Measurements from ENCODE around the gene PLXDC2. TPM values are rescaled to one million over a fixed set of nuclear protein-coding genes. Genes with fewer than 3 reads are reported as not detected.
A peak's percentile ranks its signal among the peaks of the same experiment; 100 is the strongest.

Gene PLXDC2
- total RNA-seq, 8 experiments from 2014 or later, result 3.7 to 129 (median 7.6) TPM

- peak overlapping the region; percentile 53 to 96 (median 67) for H3K4me3 ChIP-seq
- 0 to 33% (median 8%) methylated on average over 1 of the region's 1 CpG; no CpG with 5 or more reads in 5 of the 10 experiments for WGBS, 10 experiments
- ATAC-seq (replicated peaks in 6 of 8), result no peak
- H3K4me1 ChIP-seq (replicated peaks in 1 of 2), result peaks cover 0 to 9% of the 10 kb centered on the region in 2 donors
- in situ Hi-C loops (cut with MboI; ENCODE audit: low pct_unique_long_range_greater_than_20kb in 2 of 9, low sequenced_read_pairs in 9 of 9, unreplicated experiment in 9 of 9), result loop anchor here in 4 of 9 experiments (25.0 kb wide), 3 partner anchors 943 to 1132 kb away; no protein-coding TSS in a partner anchor
- no peak overlapping the region for H3K27ac ChIP-seq
These were observed 2.6 kb downstream of the PLXDC2 start for GRCh38 chr10:19818876-19819275.

DNA sequence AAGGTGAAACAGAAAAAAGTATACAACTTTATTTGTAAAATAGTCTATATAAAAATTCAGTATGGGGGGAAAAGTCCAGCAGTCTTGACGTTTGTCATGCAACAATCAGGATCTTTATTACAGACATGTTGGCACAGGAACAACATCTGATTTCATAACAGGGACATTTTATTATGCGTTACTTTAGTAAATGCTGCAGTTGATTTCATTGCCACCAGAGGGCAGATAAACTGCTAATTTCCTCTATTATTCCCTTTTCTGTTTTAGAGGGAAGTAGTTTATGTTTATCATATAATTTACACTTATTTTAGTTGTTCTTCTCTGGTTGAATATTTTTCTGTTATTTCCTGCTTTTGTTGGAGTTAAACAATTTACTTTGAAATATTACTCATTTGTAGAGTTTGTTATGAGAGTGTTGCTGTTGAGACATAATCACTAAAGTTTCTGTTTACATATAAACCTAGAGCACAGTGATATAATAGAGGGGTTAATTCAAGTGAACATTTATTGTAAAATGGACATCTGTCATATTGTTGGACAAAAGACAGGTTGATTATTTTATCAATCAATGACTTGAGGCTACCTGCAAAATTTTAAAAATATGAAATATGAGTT, 3.3 kb downstream of the PLXDC2 start:
- 0 to 11% (median 0%) methylated on average over 1 to 2 of the region's 2 CpGs for WGBS, 10 experiments
- peaks cover 0 to 9% of the 10 kb centered on the region in 2 donors for H3K4me1 ChIP-seq (replicated peaks in 1 of 2)
- in situ Hi-C loops (cut with MboI; ENCODE audit: low pct_unique_long_range_greater_than_20kb in 2 of 9, low sequenced_read_pairs in 9 of 9, unreplicated experiment in 9 of 9), result loop anchor here in 4 of 9 experiments (25.0 kb wide), 3 partner anchors 943 to 1132 kb away; no protein-coding TSS in a partner anchor
- H3K27ac ChIP-seq, result no peak overlapping the region
- peak overlapping the region in 4 of 5 donors; percentile 5 to 96 (median 60) for H3K4me3 ChIP-seq
- no peak for ATAC-seq (replicated peaks in 6 of 8)

- Histone ChIP-seq H3K4me3 (no peak overlapping the region), H3K27ac (no peak overlapping the region), H3K4me1 (replicated peaks in 1 of 2) (peaks cover 3 to 14% of the 10 kb centered on the region in 2 donors)
- 29 to 100% (median 86%) methylated on average over 1 to 5 of the region's 5 CpGs for WGBS, 10 experiments
- in situ Hi-C loops (cut with MboI; ENCODE audit: low pct_unique_long_range_greater_than_20kb in 2 of 9, low sequenced_read_pairs in 9 of 9, unreplicated experiment in 9 of 9), result loop anchor here in 4 of 9 experiments (25.0 kb wide), 3 partner anchors 938 to 1137 kb away; no protein-coding TSS in a partner anchor
- ATAC-seq (replicated peaks in 6 of 8), result peak in 1 of 8 experiments; percentile 12
These were observed 8.4 kb downstream of the PLXDC2 start for GRCh38 chr10:19824381-19825342.

DNA sequence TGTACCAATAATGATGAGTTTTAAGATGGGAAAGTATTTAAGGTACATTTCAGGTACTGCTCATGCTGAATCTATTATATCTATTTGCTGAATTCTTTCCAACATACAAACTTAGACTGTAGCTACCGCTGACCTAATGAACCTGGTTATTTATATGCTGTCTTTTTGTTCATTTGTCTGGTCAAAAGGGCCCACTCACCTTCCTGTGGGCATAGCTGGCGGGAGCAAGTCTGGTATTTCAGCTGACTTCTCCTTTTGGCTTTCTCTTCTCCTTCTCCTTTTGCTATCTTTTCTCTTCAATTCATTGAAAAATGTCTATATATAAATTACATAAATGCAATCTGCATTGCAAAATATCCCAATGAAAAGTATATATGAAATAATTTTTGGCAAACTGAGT, 9.5 kb downstream of the PLXDC2 start:
- no peak overlapping the region for H3K4me3 ChIP-seq
- in situ Hi-C loops (cut with MboI; ENCODE audit: low pct_unique_long_range_greater_than_20kb in 2 of 9, low sequenced_read_pairs in 9 of 9, unreplicated experiment in 9 of 9), result no loop called here
- peaks cover 3 to 14% of the 10 kb centered on the region in 2 donors for H3K4me1 ChIP-seq (replicated peaks in 1 of 2)
- no peak for ATAC-seq (replicated peaks in 6 of 8)
- 54 to 100% (median 100%) methylated on average over 1 to 2 of the region's 2 CpGs; no CpG with 5 or more reads in 3 of the 10 experiments for WGBS, 10 experiments
- no peak overlapping the region for H3K27ac ChIP-seq

- Histone ChIP-seq H3K4me3 (no peak overlapping the region), H3K27ac (no peak overlapping the region), H3K4me1 (replicated peaks in 1 of 2) (peaks cover 3 to 14% of the 10 kb centered on the region in 2 donors)
- in situ Hi-C loops (cut with MboI; ENCODE audit: low pct_unique_long_range_greater_than_20kb in 2 of 9, low sequenced_read_pairs in 9 of 9, unreplicated experiment in 9 of 9), result no loop called here
- ATAC-seq (replicated peaks in 6 of 8), result peak in 2 of 8 experiments; percentile 45 to 57
- 0 to 95% (median 83%) methylated on average over 3 to 4 of the region's 4 CpGs for WGBS, 10 experiments
These were observed 10.5 kb downstream of the PLXDC2 start for GRCh38 chr10:19826712-19827111.

- Histone ChIP-seq H3K4me3 (no peak overlapping the region), H3K4me1 (replicated peaks in 1 of 2) (peaks cover 9 to 16% of the 10 kb centered on the region in 2 donors), H3K27ac (no peak overlapping the region)
- ATAC-seq (replicated peaks in 6 of 8), result no peak
- in situ Hi-C loops (cut with MboI; ENCODE audit: low pct_unique_long_range_greater_than_20kb in 2 of 9, low sequenced_read_pairs in 9 of 9, unreplicated experiment in 9 of 9), result no loop called here
- 0 to 62% (median 43%) methylated on average over 1 to 3 of the region's 3 CpGs; no CpG with 5 or more reads in 1 of the 10 experiments for WGBS, 10 experiments
These were observed 12.2 kb downstream of the PLXDC2 start for GRCh38 chr10:19828278-19829049.

- 19 to 83% (median 62%) methylated on average over 3 to 8 of the region's 9 CpGs; no CpG with 5 or more reads in 2 of the 10 experiments for WGBS, 10 experiments
- Histone ChIP-seq H3K27ac (no peak overlapping the region), H3K4me1 (replicated peaks in 1 of 2) (peaks cover 10 to 15% of the 10 kb centered on the region in 2 donors), H3K4me3 (no peak overlapping the region)
- in situ Hi-C loops (cut with MboI; ENCODE audit: low pct_unique_long_range_greater_than_20kb in 2 of 9, low sequenced_read_pairs in 9 of 9, unreplicated experiment in 9 of 9), result no loop called here
- no peak for ATAC-seq (replicated peaks in 6 of 8)
These were observed 16.5 kb downstream of the PLXDC2 start for GRCh38 chr10:19832699-19833098.

DNA sequence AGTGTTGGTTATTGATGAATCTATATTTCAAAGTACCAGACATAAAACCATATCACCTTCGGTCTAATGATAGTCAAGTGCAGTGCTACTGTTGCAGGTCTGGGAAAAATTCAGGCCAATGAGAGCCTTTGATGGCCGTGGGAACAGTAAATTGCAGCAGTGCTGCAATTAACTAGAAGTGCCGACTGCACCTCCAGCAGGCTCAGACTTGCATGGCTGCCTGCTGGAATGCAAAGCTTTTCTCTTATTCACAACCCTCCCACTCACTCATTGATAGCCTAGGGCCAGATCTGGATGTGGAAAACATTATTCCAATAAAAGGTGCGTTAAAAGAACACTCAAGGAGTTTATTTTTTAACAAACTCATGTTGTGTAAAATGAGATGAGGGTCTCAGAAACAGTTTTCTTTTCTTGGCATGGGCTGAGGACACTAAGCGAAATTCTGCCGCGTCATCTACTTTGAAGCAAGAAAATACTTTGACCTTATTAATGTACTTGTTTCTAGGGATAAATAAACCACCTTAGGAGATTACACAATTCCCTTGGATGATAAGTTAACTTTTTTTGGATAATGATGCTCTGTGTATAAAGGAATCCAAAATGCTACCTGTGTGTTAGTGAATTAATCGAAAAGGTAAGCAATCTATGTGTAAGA, 17.1 kb downstream of the PLXDC2 start:
- WGBS, 10 experiments, result 42 to 79% (median 65%) methylated on average over 1 to 8 of the region's 8 CpGs
- peak in 5 of 8 experiments; percentile 35 to 69 (median 48) for ATAC-seq (replicated peaks in 6 of 8)
- H3K27ac ChIP-seq, result no peak overlapping the region
- H3K4me3 ChIP-seq, result no peak overlapping the region
- peaks cover 9 to 16% of the 10 kb centered on the region in 2 donors for H3K4me1 ChIP-seq (replicated peaks in 1 of 2)
- in situ Hi-C loops (cut with MboI; ENCODE audit: low pct_unique_long_range_greater_than_20kb in 2 of 9, low sequenced_read_pairs in 9 of 9, unreplicated experiment in 9 of 9), result no loop called here

- peaks cover 2 to 16% of the 10 kb centered on the region in 2 donors for H3K4me1 ChIP-seq (replicated peaks in 1 of 2)
- in situ Hi-C loops (cut with MboI; ENCODE audit: low pct_unique_long_range_greater_than_20kb in 2 of 9, low sequenced_read_pairs in 9 of 9, unreplicated experiment in 9 of 9), result no loop called here
- WGBS, 10 experiments, result 7 to 88% (median 78%) methylated on average over 1 to 2 of the region's 2 CpGs; no CpG with 5 or more reads in 5 of the 10 experiments
- no peak overlapping the region for H3K4me3 ChIP-seq
- ATAC-seq (replicated peaks in 6 of 8), result no peak
- no peak overlapping the region for H3K27ac ChIP-seq
These were observed 19.7 kb downstream of the PLXDC2 start for GRCh38 chr10:19835952-19836351.

- Histone ChIP-seq H3K4me3 (no peak overlapping the region), H3K4me1 (replicated peaks in 1 of 2) (peaks cover 10 to 14% of the 10 kb centered on the region in 2 donors), H3K27ac (no peak overlapping the region)
- 0 to 100% (median 88%) methylated on average over 1 to 3 of the region's 3 CpGs; no CpG with 5 or more reads in 1 of the 10 experiments for WGBS, 10 experiments
- in situ Hi-C loops (cut with MboI; ENCODE audit: low pct_unique_long_range_greater_than_20kb in 2 of 9, low sequenced_read_pairs in 9 of 9, unreplicated experiment in 9 of 9), result no loop called here
- no peak for ATAC-seq (replicated peaks in 6 of 8)
These were observed 22.9 kb downstream of the PLXDC2 start for GRCh38 chr10:19839090-19839489.

DNA sequence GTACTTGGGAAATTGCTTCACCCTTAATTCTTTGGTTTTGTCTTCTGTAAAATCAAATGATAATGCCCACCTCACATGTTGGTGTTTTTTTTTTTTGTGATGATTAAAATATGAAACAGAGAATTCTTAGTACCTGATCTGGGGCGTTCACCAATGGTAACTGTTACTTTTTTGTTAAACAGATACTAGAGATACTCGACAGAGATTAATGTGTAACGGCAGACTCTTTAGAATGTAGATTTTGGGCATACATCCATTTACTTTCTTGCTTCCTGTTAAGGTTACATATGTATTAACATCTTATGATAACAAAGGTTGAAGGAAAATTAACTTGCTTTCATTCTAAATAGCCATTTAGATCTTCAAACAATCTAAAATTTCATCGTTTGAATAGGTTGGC, 23.3 kb downstream of the PLXDC2 start:
- in situ Hi-C loops (cut with MboI; ENCODE audit: low pct_unique_long_range_greater_than_20kb in 2 of 9, low sequenced_read_pairs in 9 of 9, unreplicated experiment in 9 of 9), result no loop called here
- ATAC-seq (replicated peaks in 6 of 8), result no peak

GRCh38 chr10:19840776-19841175, 24.5 kb downstream of the PLXDC2 start:
- in situ Hi-C loops (cut with MboI; ENCODE audit: low pct_unique_long_range_greater_than_20kb in 2 of 9, low sequenced_read_pairs in 9 of 9, unreplicated experiment in 9 of 9), result no loop called here
- WGBS, 10 experiments, result 45 to 100% (median 96%) methylated on average over 1 to 3 of the region's 3 CpGs
- no peak overlapping the region for H3K27ac ChIP-seq
- no peak overlapping the region for H3K4me3 ChIP-seq
- peaks cover 22% of the 10 kb centered on the region in 2 donors for H3K4me1 ChIP-seq (replicated peaks in 1 of 2)
- no peak for ATAC-seq (replicated peaks in 6 of 8)

More for the DNA sequence above, 23.3 kb downstream of the PLXDC2 start:
- H3K4me1 ChIP-seq (replicated peaks in 1 of 2), result peaks cover 10 to 14% of the 10 kb centered on the region in 2 donors
- no peak overlapping the region for H3K27ac ChIP-seq
- H3K4me3 ChIP-seq, result no peak overlapping the region
- WGBS, 10 experiments, result 16 to 77% (median 37%) methylated on average over 2 to 4 of the region's 4 CpGs
